VCaP (cell line): ENCODE results near the gene DOC2B.

Source experiments
- H3K27ac ChIP-seq: fragments of 450-650 bp; 2 replicates; pipeline ENCODE4 v1.5.1; 2017
- CTCF ChIP-seq: fragments of 450-650 bp; conservative IDR thresholded peaks from 2 replicates; pipeline ENCODE4 v1.5.1; 2017; ENCODE audit warnings: mild to moderate bottlenecking, moderate library complexity

The DOC2B gene

DNA sequence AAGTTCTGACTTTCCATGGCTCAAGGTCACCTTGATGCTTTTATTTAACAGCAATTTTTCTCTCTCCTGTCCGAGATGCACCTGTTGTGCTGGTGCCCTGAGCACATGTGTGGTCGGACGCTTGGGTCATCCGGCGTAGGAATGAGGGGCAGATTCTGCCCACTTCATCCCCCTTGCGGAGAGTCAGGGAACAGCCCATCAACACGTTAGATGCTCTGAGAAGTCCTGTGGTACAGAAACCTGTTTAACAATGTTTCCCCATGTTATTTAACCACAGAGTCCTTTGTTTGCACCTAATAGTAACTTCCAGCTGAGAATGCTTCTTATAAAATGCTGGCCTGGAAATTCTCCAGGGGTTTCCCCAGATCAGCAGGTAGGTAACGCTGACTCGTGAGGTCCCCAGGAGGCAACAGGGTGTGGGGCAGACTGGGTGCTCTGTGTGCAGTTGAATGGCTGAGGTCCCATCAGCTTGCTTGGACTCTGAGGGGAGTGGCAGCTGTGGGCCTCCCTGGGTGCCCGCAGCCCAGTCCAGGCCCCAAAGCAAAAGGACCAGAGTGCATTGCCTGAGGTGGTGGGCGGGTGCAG is 17.8 kb downstream of the DOC2B start:
- no peak for TF ChIP-seq CTCF
- no peak overlapping the region; the same call in 1 of the 2 replicates for H3K27ac ChIP-seq

DNA sequence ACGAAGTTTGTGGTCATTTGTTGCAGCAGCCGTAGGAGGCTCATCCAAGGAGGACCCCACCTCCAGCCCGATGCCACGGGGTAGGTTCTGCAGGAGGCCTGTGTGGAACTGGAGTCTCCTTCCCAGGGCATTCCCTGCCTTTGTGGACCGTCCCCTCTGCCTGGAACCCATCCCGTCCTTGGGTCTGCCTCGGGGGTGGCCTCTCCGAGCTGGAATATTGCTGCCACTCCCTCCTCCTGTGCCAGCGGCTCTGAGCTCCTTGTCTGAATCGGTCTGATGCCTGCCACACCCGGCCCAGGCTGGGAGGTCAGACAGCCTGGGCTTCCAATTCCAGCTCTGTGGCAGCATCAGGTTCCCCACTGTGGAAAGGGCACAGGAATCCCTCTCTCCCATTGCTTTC is 18.8 kb downstream of the DOC2B start:
- TF ChIP-seq CTCF: no peak
- H3K27ac ChIP-seq: no peak overlapping the region

GRCh38 chr17:161481-161880 is 20.0 kb downstream of the DOC2B start:
- no peak overlapping the region for H3K27ac ChIP-seq
- no peak for TF ChIP-seq CTCF

DNA sequence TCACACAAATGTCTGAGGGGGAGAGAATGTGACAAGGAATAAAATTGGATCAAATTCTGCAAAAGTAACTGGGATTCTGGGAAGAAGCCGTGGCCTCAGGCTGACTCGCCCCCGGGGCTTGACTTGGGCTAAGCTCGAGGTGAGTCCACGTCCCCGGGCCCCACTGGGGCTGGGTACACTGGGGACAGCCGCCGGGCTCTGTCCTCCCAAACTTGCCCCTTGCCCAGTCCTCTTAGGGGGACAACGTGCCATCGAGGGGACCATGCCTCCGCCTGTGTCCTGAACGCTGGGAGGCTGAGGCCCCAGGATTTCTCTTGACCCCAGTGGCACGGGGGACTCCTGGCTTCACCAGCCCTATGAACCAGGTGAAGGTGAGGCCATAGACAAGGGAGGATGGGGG is 21.1 kb downstream of the DOC2B start:
- H3K27ac ChIP-seq: no peak overlapping the region
- no peak for TF ChIP-seq CTCF

GRCh38 chr17:159609-160008 is 21.8 kb downstream of the DOC2B start:
- no peak for TF ChIP-seq CTCF
- H3K27ac ChIP-seq: no peak overlapping the region

DNA sequence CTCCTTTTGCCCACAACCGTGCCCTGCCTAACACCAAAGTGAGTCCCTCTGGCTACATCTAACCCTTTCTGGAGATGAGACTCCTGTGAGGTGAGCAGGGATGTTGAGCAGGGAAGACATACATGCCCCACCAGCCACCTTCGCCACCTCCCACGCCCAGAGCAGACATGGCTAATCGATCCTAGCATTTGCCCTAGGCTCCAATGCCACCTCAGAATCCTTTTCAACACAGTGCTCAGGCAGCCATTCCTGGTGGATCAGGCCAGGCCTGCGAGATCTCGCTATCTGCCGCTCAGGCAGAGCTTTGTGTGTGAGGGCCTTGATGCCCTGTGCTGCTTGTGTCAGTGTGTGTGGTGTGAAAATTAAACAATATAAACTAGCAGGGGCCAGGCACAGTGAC is 23.1 kb downstream of the DOC2B start:
- no peak overlapping the region for H3K27ac ChIP-seq
- no peak for TF ChIP-seq CTCF

DNA sequence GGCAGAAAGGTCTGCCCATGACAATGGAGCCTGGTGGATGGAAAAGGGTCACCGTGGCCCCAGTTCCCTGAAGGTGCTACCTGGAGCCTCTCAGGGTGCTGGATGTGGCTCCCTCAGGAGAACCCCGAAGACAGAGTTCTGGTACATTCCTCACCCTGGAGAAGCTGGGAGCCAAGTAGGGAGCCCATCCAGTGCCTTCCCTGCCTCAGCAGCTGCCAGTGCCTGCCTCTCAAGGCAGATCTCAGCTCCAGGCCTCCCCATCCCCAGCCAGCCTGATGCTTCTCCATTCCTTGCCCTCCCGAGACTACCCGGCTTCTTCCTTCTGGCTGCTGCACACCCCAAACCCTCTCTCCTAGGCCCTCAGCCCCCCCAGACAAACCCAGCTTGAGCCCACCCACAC is 23.5 kb downstream of the DOC2B start:
- no peak for TF ChIP-seq CTCF

GRCh38 chr17:156946-157345 is 24.5 kb downstream of the DOC2B start:
- TF ChIP-seq CTCF: no peak

More for the DNA sequence above, 23.5 kb downstream of the DOC2B start:
- H3K27ac ChIP-seq: no peak overlapping the region

More at GRCh38 chr17:156946-157345, 24.5 kb downstream of the DOC2B start:
- no peak overlapping the region for H3K27ac ChIP-seq
